Calu3 (cell line): ENCODE data around the gene METRN. TPM values are rescaled to one million over a fixed set of nuclear protein-coding genes. Genes with fewer than 3 reads are reported as not detected.

ENCODE experiments used
- BruUV-seq: library from RNA; stranded (reverse); fragments of 400-500 nt; replicated peaks from 2 replicates; lab custom pipeline; 2021; lab: Mats Ljungman, UMichigan
- CTCF ChIA-PET: fragments of 300-600 bp; sonication (Branson Sonifier 250); formaldehyde crosslinking; loops from one replicate; lab custom pipeline; 2022; ENCODE audit warnings: antibody characterized with exemption; lab: Charles Lee
- DNase-seq: peaks from one replicate; pipeline ENCODE4 v3.0.0; 2022
- H3K27ac Mint-ChIP-seq: one replicate; pipeline ENCODE4 v1.8.0; 2022; ENCODE audit warnings: mixed read lengths; ENCODE audit not compliant: unreplicated experiment
- H3K27me3 Mint-ChIP-seq: one replicate; pipeline ENCODE4 v1.8.0; 2022; ENCODE audit warnings: mixed read lengths; ENCODE audit not compliant: unreplicated experiment
- H3K36me3 Mint-ChIP-seq: one replicate; pipeline ENCODE4 v1.8.0; 2022; ENCODE audit warnings: mild to moderate bottlenecking, moderate library complexity, mixed read lengths; ENCODE audit not compliant: insufficient read depth, unreplicated experiment
- H3K4me1 Mint-ChIP-seq: one replicate; pipeline ENCODE4 v1.8.0; 2022; ENCODE audit warnings: mild to moderate bottlenecking, low read depth, mixed read lengths; ENCODE audit not compliant: unreplicated experiment
- H3K4me3 Mint-ChIP-seq: one replicate; pipeline ENCODE4 v1.8.0; 2022; ENCODE audit warnings: mild to moderate bottlenecking, low read depth, moderate library complexity, mixed read lengths; ENCODE audit not compliant: unreplicated experiment
- H3K9me3 Mint-ChIP-seq: one replicate; pipeline ENCODE4 v1.8.0; 2022; ENCODE audit warnings: low read depth, mixed read lengths; ENCODE audit not compliant: unreplicated experiment
- CTCF ChIP-seq: fragments of 200-600 bp; IDR thresholded peaks from one replicate; pipeline ENCODE4 v1.8.0; 2022; ENCODE audit warnings: antibody characterized with exemption; ENCODE audit not compliant: unreplicated experiment
- intact Hi-C: fragments of 100-400 bp; cut with micrococcal nuclease; formaldehyde crosslinking; loops from one replicate; pipeline ENCODE4 v1.10.0; 2022; ENCODE audit not compliant: unreplicated experiment
- total RNA-seq: library from RNA; stranded (reverse); gene quantifications from 2 replicates; pipeline ENCODE4 v1.2.3, GENCODE V29; 2022

Gene METRN
- total RNA-seq, 1 experiment from 2014 or later: 51.7 TPM

DNA sequence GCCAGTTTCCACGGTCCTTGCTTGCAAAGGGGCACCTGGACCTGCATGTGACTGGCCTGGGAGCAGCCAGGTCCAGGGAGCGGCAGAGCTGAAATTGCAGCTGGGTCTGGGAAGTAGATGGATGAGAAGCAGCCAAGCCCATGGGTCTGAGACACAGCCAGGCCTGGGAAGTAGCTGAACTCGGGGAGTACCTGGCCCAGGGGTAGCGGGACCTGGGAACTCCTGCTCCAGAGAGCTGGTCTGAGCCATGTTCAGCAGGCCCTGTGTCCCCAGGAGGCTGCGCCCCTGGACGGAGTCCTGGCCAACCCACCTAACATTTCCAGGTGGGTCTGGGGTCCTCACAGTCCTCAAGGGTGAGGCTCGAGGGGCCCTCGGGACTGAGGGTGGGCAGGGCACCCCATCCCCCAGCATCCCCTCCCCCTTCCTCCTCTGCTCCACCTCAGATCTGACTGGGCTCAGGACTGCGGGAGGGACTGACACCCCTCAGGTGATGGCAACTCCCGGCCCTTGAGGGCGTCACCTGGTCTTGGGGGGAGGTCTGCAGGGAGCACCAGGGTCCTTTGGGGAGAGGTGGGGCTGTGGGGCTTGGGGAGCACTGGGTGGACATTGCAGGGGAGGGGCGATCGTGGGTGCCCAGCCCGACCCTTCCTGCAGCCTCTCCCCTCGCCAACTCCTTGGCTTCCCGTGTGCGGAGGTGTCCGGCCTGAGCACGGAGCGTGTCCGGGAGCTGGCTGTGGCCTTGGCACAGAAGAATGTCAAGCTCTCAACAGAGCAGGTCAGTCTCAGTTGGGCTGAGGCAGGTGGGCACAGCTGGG lies 48.7 kb downstream of the METRN start:
- DNase-seq: no peak
- H3K4me1 Mint-ChIP-seq: peaks cover 23% of the 10 kb centered on the region
- H3K4me3 Mint-ChIP-seq: no peak overlapping the region
- no TSS peak for BruUV-seq
- peaks cover 9% of the 10 kb centered on the region for H3K36me3 Mint-ChIP-seq
- H3K27ac Mint-ChIP-seq: peak overlapping the region; percentile 36
- TF ChIP-seq CTCF: no peak
- H3K9me3 Mint-ChIP-seq: no peaks in the 10 kb centered on the region
- H3K27me3 Mint-ChIP-seq: peaks cover 13% of the 10 kb centered on the region
- intact Hi-C loops: no loop called here
- CTCF ChIA-PET: no interaction called here

DNA sequence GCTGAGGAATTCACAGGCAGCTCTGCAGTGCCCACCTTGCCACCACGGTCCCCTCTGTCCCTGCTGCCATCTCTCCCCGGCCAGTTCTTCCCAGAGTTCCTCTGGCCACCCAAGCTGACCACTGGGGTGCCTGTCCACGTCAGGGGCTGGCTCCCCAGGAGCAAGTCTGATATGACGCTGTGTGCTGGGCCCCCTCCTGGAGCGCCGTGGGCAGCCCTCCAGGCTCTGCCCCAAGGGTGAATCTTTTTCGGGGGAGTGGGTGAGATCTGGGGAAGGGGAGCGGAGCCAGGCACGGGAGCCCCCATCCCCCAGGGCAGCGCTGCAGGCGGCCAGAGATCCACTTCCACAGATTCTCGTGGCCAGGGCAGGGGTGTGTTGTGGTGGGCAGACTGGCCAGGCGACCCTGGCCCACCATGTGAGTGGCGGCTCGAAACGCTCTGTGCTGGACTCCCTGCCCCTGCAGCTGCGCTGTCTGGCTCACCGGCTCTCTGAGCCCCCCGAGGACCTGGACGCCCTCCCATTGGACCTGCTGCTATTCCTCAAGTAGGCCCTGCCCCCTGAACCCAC lies 49.3 kb downstream of the METRN start:
- CTCF ChIA-PET: no interaction called here

DNA sequence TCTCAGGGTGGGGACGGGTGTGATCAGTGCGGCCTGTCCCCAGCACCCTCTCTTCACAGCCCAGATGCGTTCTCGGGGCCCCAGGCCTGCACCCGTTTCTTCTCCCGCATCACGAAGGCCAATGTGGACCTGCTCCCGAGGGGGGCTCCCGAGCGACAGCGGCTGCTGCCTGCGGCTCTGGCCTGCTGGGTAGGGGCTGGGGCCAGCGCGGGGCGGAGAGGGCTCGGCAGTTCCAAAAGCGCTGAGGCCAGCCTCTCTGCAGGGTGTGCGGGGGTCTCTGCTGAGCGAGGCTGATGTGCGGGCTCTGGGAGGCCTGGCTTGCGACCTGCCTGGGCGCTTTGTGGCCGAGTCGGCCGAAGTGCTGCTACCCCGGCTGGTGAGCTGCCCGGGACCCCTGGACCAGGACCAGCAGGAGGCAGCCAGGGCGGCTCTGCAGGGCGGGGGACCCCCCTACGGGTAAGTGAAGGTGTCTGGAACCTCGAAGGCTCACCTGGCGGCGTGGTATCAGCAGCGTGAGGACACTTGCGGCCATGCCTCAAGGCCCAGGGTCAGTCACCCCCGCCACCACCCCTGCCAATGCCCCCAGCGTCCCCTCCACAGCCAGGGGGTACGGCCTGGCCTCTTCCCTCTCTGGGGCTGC lies 50.0 kb downstream of the METRN start:
- Mint-ChIP-seq H3K9me3 (no peaks in the 10 kb centered on the region), H3K36me3 (peaks cover 9% of the 10 kb centered on the region), H3K4me3 (no peak overlapping the region), H3K4me1 (peaks cover 17% of the 10 kb centered on the region), H3K27me3 (peaks cover 13% of the 10 kb centered on the region), H3K27ac (no peak overlapping the region)
- no peak for TF ChIP-seq CTCF
- BruUV-seq: no TSS peak
- no peak for DNase-seq
- CTCF ChIA-PET: no interaction called here
- intact Hi-C loops: no loop called here

More for the DNA sequence above, 49.3 kb downstream of the METRN start:
- H3K27ac Mint-ChIP-seq: peak overlapping the region; percentile 36
- no peaks in the 10 kb centered on the region for H3K9me3 Mint-ChIP-seq
- peaks cover 9% of the 10 kb centered on the region for H3K36me3 Mint-ChIP-seq
- BruUV-seq: no TSS peak
- intact Hi-C loops: no loop called here
- no peak overlapping the region for H3K4me3 Mint-ChIP-seq
- TF ChIP-seq CTCF: no peak
- DNase-seq: no peak
- peaks cover 23% of the 10 kb centered on the region for H3K4me1 Mint-ChIP-seq
- H3K27me3 Mint-ChIP-seq: peaks cover 13% of the 10 kb centered on the region

GRCh38 chr16:765488-765865 lies 50.6 kb downstream of the METRN start:
- no peak for TF ChIP-seq CTCF
- H3K4me3 Mint-ChIP-seq: no peak overlapping the region
- no peak for DNase-seq
- no peak overlapping the region for H3K27ac Mint-ChIP-seq
- H3K27me3 Mint-ChIP-seq: peaks cover 12% of the 10 kb centered on the region
- peaks cover 14% of the 10 kb centered on the region for H3K4me1 Mint-ChIP-seq
- intact Hi-C loops: no loop called here
- peaks cover 7% of the 10 kb centered on the region for H3K36me3 Mint-ChIP-seq
- H3K9me3 Mint-ChIP-seq: no peaks in the 10 kb centered on the region
- CTCF ChIA-PET: no interaction called here
- BruUV-seq: no TSS peak
